Activated naive CD8-positive, alpha-beta T cell (primary cell): Measurements from ENCODE around the gene PSAPL1.

Experiments
- H3K27ac Mint-ChIP-seq: one replicate; pipeline ENCODE4 v1.8.0; 2021; ENCODE audit warnings: mixed read lengths
- H3K27me3 Mint-ChIP-seq: one replicate; pipeline ENCODE4 v1.8.0; 2021; ENCODE audit warnings: mixed read lengths
- H3K36me3 Mint-ChIP-seq: one replicate; pipeline ENCODE4 v1.8.0; 2021; ENCODE audit warnings: mixed read lengths
- H3K4me1 Mint-ChIP-seq: one replicate; pipeline ENCODE4 v1.8.0; 2021; ENCODE audit warnings: low read depth, mixed read lengths
- H3K4me3 Mint-ChIP-seq: one replicate; pipeline ENCODE4 v1.8.0; 2021; ENCODE audit warnings: mild to moderate bottlenecking, mixed read lengths
- H3K9me3 Mint-ChIP-seq: one replicate; pipeline ENCODE4 v1.8.0; 2021; ENCODE audit warnings: low read depth, mixed read lengths

PSAPL1 gene

GRCh38 chr4:7392438-7393421 lies 42.0 kb downstream of the PSAPL1 start:
- no peak overlapping the region for H3K4me3 Mint-ChIP-seq
- H3K27ac Mint-ChIP-seq = no peak overlapping the region
- H3K27me3 Mint-ChIP-seq = peaks cover 1% of the 10 kb centered on the region
- H3K9me3 Mint-ChIP-seq = no peaks in the 10 kb centered on the region
- no peaks in the 10 kb centered on the region for H3K36me3 Mint-ChIP-seq
- no peaks in the 10 kb centered on the region for H3K4me1 Mint-ChIP-seq

GRCh38 chr4:7391637-7392437 lies 42.9 kb downstream of the PSAPL1 start:
- no peak overlapping the region for H3K27ac Mint-ChIP-seq

GRCh38 chr4:7390906-7391636 lies 43.7 kb downstream of the PSAPL1 start:
- no peaks in the 10 kb centered on the region for H3K27me3 Mint-ChIP-seq
- no peak overlapping the region for H3K27ac Mint-ChIP-seq
- no peaks in the 10 kb centered on the region for H3K36me3 Mint-ChIP-seq
- H3K9me3 Mint-ChIP-seq = no peaks in the 10 kb centered on the region
- no peak overlapping the region for H3K4me3 Mint-ChIP-seq
- H3K4me1 Mint-ChIP-seq = no peaks in the 10 kb centered on the region

More at GRCh38 chr4:7391637-7392437, 42.9 kb downstream of the PSAPL1 start:
- peaks cover 1% of the 10 kb centered on the region for H3K27me3 Mint-ChIP-seq
- H3K36me3 Mint-ChIP-seq = no peaks in the 10 kb centered on the region
- no peaks in the 10 kb centered on the region for H3K4me1 Mint-ChIP-seq
- H3K9me3 Mint-ChIP-seq = no peaks in the 10 kb centered on the region
- no peak overlapping the region for H3K4me3 Mint-ChIP-seq

DNA sequence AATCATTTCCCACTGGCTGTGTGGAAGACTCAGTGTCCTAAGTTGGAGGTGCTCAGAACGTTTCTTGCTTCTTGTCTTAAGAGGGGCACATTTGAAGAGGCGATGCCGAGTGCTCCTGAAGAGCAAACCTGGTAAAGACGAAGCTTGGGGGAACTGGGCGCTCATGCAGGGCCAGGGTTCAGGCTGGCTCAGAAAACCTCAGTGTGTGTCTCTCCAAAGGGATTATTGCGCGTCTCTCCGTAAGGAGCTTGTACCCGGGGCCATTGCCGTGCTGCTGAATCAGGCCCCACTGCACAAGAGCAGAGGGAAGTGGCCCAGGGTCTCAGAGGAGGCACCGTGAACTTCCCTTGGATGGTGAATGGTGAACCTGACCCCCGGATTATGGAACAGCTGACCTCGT lies 44.4 kb downstream of the PSAPL1 start:
- H3K27ac Mint-ChIP-seq = no peak overlapping the region
- no peaks in the 10 kb centered on the region for H3K27me3 Mint-ChIP-seq
- no peak overlapping the region for H3K4me3 Mint-ChIP-seq
- no peaks in the 10 kb centered on the region for H3K36me3 Mint-ChIP-seq
- H3K4me1 Mint-ChIP-seq = no peaks in the 10 kb centered on the region
- H3K9me3 Mint-ChIP-seq = no peaks in the 10 kb centered on the region

- H3K4me1 Mint-ChIP-seq = no peaks in the 10 kb centered on the region
- no peak overlapping the region for H3K27ac Mint-ChIP-seq
- H3K36me3 Mint-ChIP-seq = no peaks in the 10 kb centered on the region
- H3K4me3 Mint-ChIP-seq = no peak overlapping the region
- H3K9me3 Mint-ChIP-seq = no peaks in the 10 kb centered on the region
- no peaks in the 10 kb centered on the region for H3K27me3 Mint-ChIP-seq
Measured at GRCh38 chr4:7389719-7390118, 45.0 kb downstream of the PSAPL1 start.

DNA sequence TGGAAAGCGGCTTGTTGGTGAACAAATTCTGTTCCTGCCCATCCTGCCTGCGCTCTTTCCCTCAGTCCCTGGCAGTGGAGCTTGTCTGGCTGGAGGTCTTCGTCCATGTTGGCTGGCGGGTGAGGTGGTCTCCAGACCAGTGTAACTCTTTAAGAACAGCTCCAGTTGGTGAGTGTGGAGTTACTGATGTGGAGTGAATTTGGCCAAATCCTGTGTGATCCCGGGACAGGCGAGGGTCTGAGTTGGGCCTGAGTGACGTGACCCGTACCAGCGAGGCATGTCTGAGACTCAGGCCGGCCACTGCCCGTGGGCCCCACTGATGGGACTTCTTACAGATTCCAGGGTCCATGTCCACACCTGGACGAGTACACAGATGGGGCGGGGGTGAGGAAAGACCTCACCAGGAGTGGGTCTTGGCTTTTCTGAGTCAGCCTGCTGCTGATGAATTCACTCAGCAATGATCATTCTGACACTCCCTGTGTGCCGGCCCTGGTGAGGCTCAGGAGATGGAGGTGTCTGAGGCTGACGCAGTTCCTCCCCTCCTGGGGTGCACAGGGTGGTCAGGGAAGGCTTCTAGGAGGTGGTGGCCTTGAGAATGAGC lies 45.5 kb downstream of the PSAPL1 start:
- Mint-ChIP-seq H3K9me3 (no peaks in the 10 kb centered on the region), H3K27ac (no peak overlapping the region), H3K4me3 (no peak overlapping the region), H3K36me3 (no peaks in the 10 kb centered on the region), H3K27me3 (no peaks in the 10 kb centered on the region), H3K4me1 (no peaks in the 10 kb centered on the region)

DNA sequence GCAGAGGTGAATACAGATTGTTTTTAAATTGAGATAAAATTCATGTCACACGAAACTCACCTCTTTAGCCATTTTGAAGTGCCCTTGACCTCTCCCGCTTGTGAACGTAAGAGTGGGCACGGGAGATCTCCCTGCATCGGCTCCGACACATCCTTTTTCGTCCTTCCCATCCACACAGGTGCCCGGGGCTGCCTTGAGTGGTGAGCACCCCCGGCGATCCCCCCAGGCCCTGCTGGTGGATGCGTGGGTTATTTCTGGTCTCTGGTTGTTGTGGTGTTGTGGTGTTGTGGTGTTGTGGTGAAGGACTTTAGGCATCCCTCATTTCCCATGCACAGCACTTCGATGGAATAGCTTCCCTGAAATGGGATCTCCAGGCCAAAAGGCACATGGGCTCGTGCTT lies 46.1 kb downstream of the PSAPL1 start:
- Mint-ChIP-seq H3K4me1 (no peaks in the 10 kb centered on the region), H3K27ac (no peak overlapping the region), H3K27me3 (no peaks in the 10 kb centered on the region), H3K4me3 (no peak overlapping the region), H3K9me3 (no peaks in the 10 kb centered on the region), H3K36me3 (no peaks in the 10 kb centered on the region)

DNA sequence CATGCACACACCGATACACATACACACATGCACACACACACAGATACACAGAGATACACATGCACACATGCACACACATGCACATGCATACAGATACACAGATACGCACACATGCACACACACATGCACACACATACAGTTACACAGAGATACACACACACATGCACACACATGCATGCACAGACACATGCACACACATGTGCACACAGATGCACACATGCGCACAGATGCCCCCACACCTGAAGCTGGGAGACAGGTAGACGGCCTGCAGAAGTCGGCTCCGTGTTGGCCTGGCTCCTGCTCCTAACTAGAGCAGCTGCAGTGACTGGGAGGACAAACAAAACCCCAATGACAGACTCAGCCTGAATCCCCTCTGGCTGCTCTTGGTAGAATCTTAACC lies 46.8 kb downstream of the PSAPL1 start:
- Mint-ChIP-seq H3K4me1 (no peaks in the 10 kb centered on the region), H3K27ac (no peak overlapping the region), H3K36me3 (no peaks in the 10 kb centered on the region), H3K9me3 (no peaks in the 10 kb centered on the region), H3K4me3 (no peak overlapping the region), H3K27me3 (no peaks in the 10 kb centered on the region)

- no peaks in the 10 kb centered on the region for H3K4me1 Mint-ChIP-seq
- H3K9me3 Mint-ChIP-seq = no peaks in the 10 kb centered on the region
- no peaks in the 10 kb centered on the region for H3K27me3 Mint-ChIP-seq
- no peak overlapping the region for H3K27ac Mint-ChIP-seq
- H3K36me3 Mint-ChIP-seq = no peaks in the 10 kb centered on the region
- no peak overlapping the region for H3K4me3 Mint-ChIP-seq
Measured at GRCh38 chr4:7384929-7385890, 49.5 kb downstream of the PSAPL1 start.

DNA sequence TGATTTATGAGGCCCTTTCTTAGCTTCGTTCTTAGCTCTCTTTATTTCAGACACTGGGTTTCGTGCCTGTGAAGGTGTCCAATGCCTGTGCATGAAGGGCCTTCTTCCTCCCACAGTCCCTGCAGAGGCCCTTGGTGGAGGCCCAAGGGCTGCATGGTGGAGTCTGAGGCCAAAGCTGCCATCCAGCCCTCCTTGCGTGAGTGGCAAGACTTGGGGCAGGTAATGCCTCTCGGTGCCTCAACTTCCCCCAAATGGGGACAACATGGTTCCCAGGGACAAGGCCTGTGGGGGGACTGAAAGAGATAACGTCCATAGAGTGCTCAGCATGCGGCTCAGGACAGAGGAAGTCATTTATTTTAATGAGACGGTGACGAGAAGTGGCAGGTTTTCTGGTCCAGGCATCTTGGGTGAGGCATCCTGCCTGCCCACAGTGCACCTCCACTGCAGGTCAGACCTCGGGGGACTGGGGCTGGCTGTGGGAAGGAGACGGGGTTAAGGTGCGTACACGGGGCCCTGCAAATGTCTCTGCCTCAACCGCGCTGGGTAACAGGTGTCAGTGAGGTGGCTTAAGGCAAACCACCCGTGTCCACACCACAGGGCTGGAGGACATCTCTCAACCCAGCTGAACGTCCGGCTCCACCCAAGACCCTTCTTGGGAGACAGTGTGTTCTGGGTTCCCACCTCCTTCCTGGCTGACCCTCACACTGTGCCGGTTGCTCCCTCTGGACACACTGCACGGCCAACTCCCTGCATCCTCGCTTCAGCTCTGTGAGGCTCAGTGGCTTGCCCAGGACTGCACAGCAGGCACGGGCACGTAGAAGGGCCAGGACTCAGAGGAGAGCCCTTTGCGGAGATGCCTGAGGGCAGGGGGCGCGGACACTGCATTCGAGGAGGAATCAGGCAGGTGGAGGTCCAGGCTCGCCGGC lies 50.5 kb downstream of the PSAPL1 start:
- no peak overlapping the region for H3K4me3 Mint-ChIP-seq
- no peaks in the 10 kb centered on the region for H3K27me3 Mint-ChIP-seq
- no peaks in the 10 kb centered on the region for H3K4me1 Mint-ChIP-seq
- H3K9me3 Mint-ChIP-seq = no peaks in the 10 kb centered on the region
- H3K36me3 Mint-ChIP-seq = no peaks in the 10 kb centered on the region
- H3K27ac Mint-ChIP-seq = no peak overlapping the region

GRCh38 chr4:7383266-7383665 lies 51.5 kb downstream of the PSAPL1 start:
- Mint-ChIP-seq H3K4me3 (no peak overlapping the region), H3K27me3 (peaks cover 2% of the 10 kb centered on the region), H3K4me1 (no peaks in the 10 kb centered on the region), H3K27ac (no peak overlapping the region), H3K36me3 (no peaks in the 10 kb centered on the region), H3K9me3 (no peaks in the 10 kb centered on the region)

DNA sequence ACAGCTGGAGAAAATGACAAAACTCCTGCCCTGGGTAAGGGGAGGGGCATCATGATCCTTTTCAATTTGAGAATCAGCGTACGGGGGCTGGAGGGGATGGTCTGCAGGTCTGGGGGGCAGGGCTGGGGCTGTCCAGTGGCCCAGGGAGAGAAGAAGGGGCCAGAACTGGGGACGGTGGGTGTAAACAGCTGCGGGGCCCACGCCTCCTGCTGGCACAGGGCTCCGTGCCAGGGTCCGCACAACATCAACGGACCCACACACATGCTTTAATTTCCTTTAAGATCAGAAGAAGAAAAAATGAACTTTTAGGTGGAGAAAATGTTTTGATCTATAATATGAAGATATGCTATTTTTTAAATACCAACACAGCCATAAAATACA lies 52.1 kb downstream of the PSAPL1 start:
- H3K36me3 Mint-ChIP-seq = no peaks in the 10 kb centered on the region
- H3K4me1 Mint-ChIP-seq = no peaks in the 10 kb centered on the region
- no peaks in the 10 kb centered on the region for H3K9me3 Mint-ChIP-seq
- peaks cover 8% of the 10 kb centered on the region for H3K27me3 Mint-ChIP-seq
- H3K4me3 Mint-ChIP-seq = no peak overlapping the region
- H3K27ac Mint-ChIP-seq = no peak overlapping the region
